Activated T-cell treated with anti-CD3 and anti-CD28 coated beads for 4 hours (primary cell): ENCODE results near the gene SLC7A1.

ENCODE experiments used
- DNase-seq: peaks from one replicate; pipeline ENCODE4 v3.0.0-alpha.2; 2020

SLC7A1 gene

DNA sequence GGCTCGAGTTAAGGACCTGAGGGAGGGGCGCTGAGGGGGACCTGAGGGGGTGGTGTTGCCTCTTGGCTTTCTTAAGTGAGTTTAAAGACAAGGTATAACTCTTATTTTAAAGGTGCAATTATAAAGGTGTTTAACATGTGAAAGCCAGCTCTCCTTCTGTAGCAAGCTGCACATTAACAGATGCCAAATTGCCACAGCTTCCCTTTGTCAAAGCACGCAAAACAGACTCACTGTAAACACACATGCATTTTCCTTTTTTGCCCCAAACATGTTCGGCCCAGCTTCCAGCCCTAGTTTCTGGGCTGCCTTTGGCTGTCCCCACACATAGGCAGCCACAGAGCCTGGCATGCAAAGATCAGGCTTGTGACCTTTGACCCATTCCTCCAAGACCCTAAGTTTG lies 111.9 kb downstream of the SLC7A1 start:
- no peak for DNase-seq

DNA sequence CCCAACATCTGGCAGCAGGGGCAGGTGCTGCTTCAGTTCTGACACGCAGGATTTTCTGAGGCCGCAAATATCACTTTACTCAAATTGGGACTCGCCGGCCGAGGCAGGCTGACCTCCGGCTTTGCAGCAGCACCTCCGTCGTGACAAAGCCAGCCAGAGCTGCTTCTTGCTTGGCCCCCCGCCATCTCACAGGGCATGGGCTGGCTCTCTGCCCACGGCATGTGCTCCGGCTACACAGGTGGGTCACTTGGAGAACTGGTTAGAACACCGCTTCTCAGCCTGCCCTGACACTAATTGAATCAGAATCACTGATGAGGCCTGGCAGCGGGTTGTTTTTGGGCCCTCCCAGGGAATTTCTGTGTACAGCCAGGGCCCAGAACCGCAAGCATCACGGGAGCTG lies 112.3 kb downstream of the SLC7A1 start:
- no peak for DNase-seq

DNA sequence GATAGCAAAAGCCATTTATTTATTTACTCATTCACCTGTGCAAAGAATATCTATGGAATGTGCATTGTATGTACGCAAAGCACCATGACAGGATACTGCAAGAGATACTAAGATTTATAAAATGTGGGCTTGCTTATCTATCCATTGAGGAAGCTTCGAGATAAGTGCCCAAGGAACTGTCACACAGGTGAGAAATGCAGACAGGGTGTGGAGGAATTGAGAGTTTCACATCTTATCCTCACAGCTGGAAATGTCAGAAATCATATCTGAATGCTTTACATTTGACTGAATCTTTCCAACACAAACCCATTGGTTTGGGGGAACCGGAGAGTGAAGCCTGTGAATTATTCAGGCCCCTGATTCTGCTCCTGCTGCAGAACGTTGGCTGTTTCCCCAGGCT lies 113.0 kb downstream of the SLC7A1 start:
- DNase-seq, result no peak

DNA sequence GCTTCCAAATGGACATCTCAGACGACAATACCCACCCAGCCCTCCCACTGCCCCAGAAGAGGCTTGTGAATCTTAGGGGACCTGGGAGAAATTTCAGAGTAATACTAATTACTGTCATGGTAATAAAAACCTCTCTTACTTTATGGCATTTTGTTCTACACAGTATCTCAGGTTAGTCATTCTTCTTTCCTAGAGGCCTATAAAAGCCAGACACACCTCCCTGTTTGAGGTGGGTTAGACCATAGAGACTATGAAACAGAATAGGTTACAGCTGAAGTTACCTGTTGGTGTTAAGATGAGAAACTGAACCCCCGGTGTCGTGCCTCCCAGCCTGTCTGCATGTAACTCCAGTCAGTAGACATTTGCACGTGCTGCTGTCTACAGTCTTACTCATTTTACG lies 113.9 kb downstream of the SLC7A1 start:
- no peak for DNase-seq

DNA sequence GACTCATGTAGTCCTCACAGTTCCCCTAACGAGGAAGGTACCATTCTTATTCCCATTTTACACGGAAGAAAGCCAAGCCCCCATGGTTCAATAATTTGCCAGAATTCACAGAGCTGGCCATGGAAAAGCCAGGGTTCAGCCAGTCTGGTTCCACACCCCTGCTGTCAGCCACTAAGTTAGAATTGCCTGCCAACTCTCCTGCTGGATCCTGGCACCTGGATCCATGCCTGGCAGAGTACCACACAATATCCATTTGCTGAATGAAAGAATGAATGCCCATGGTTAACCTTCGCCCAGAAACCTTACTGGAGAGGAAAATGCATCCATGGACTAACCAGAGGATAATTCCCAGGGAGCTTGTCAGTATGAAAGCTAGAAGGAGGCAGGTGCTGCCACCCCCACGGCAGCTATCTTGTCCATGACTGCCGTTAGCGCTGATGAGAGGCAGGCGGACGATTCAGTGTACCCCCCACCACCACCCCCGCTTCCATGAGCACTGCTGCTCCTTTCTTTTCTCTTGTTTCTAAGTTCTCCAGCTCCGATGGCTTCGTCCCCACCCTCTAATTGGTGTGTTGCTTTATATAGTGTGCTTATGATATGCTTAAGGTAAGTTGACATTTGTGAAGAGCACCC lies 114.5 kb downstream of the SLC7A1 start:
- DNase-seq, result no peak

DNA sequence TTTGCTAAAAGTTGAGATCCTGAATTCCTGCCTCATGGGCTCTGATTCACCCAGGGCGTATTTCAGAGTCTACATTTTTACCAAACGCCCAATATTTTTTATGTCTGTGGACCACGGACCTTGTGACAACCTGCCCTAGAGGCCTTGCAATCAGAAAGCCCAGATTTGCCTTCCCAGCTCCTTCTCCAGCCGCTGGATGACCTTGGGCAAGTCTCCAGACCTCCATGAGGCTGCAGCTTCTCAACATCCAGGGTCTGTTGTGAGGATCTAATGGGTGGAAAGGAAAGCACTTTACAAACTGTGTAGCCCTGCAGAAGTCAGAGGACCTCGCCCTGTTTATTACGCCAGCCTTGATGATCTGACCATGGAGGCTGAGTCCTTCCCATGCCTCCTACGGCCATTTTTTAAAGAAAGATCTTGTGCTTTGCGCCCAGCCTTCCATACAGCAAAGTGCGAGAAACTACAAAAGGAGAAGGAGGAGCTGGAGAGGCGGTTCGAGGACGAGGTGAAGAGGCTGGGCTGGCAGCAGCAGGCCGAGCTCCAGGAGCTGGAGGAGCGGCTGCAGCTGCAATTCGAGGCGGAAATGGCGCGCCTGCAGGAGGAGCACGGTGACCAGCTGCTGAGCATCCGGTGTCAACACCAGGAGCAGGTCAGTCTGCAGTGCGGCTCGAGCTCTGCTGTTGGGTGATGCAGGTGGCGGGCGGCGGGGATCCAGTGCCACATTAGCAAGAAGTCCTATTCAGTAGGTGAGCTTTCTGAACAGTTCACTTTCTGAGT lies 115.6 kb downstream of the SLC7A1 start:
- DNase-seq, result no peak

DNA sequence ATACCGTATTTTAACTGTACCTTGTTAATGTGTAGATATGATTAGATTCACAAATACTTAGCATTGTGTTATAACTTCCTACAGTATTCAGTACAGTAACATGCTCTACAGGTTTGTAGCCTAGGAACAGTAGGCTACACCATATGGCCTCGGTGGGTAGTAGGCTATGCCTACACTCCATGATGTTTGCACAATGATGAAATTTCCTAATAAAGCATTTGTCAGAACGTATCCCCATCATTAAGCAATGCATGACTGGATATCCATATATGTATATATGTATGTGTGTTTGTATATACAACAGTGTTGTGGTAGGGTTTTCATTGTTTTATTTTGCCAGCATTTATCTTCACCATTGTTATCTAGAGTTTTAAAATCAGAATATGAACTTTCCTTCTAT lies 119.4 kb downstream of the SLC7A1 start:
- DNase-seq, result no peak

DNA sequence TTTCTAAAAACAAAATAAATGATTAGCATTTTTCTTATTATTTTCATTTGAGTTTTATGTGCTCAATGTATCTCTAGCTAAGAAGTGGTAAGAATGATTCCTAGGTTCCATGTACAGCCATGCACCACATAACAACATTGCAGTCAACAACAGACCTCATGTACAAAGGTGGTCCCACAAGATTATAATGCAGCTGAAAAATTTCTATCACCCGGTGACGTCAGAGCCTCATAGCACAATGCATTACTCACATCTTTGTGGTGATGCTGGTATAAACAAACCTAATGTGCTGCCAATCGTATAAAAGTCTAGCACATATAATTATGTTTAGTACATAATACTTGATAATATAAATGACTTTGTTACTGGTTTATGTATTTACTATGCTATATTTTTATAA lies 120.5 kb downstream of the SLC7A1 start:
- DNase-seq, result no peak

DNA sequence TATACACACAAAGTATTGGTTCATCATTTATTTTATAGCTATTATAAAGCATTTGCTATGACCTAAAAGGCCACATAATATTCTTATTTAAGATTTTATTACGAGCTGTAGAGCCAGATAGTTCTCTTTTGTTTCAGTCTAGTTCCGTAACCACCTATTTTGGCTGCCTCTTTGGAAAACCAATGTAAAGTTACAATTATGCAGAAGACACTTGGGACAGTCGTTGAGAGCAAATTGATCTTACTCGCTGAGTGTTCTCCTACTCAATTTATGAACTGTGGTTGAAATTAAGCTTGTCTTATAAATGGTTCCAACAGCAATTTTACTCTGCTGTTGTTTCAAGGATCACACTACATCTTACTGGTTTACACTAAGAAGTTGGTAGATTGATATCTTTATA lies 122.3 kb downstream of the SLC7A1 start:
- no peak for DNase-seq

DNA sequence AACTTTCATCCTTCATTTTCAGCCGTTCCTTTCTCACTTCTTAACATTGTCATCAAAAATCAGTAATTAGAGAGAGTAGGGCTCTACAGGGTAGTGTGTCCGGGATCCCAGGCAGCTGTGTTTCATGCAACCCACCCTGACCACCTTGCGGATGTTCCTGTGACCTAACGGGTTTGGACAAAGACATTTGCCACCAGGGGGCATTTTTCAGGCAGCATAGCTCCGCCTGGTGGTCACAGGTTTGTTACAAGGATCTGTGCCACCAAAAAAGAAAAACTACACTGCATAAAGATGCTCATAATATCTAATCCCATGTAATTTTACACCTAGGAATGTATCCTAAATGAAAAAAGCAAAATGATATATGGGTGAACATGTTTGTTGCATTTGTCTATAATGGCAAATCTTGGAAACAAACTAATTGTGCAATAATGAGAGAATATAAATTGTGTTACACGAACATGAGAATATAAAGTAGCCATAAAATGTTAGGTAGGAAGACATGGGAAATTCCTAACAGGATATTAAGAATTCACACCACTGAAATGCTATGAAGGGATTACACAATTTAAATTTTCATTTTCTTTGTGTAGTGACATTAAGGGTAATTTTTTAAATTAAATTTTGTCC lies 123.0 kb downstream of the SLC7A1 start:
- peak; percentile 26 for DNase-seq

DNA sequence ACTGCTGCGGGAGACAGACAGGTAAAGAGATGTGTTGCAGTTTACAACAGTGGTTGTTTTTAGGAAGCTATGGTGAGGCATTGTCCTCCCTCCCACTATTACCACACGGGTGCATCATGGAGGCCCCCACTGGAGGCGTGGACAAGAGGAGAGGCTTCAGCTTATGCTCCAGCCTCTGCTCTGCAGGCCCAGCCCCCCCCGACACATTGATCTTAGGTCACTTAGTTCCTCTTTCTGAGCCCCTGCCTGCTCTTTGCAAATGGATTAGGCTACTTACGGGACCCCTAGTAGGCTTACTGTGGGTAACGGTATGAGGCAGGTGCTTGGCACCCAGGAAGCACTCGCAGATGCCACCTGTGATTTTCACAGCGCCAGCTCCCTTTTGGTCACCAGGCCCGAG lies 123.9 kb downstream of the SLC7A1 start:
- DNase-seq, result no peak

DNA sequence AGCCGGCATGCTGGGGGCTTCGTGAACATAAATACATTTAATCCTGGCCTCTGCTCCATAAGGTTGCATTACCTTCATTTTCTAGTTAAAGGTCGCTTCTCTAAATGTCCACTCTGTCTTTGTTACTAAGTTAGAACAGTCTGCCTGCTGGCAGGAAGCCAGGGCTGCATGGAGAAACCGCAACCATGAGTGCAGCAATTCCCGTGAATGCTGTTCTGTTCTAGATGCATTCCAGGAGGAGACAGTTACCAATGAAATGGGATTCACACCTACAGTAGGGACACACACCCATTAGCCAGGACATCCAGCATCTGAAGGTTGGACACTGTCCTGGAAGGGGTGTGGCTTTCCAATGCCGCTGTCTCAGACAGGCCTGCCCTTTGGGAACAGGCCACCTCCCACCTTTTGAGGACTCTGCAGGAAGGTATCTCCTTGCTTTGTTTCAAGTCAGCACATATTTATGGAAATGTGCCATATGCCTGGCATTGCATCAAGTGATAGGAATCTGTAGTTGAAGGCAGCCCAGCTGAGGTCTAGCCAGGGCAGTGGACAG lies 129.7 kb downstream of the SLC7A1 start:
- DNase-seq, result no peak

DNA sequence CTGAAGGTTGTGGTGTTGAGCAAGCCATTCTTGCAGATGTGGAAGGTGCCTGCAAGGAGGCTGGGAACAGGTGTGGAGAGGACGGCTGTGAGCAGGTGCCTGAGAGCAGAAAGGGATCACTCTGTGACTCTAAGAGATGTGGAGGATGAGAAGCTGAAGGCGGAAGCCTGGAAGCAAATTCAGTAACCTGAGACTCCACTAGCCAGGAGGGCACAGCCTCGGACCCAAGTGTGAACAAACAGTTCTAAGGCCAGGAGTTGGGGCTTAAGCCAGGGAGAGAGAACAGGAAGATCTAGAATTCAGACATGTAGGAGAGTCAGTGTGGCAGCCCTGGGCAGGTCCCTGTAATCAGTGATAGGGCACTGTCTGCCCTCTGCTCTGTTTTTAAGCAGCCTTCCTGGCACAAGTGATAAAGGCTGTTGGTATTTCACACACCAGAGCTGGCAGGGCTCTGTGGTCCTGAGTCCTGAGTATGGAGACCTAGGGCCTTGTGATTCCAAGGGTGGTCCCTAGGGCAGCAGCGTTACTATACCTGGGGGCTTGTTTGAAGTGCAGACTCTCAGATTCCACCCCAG lies 131.3 kb downstream of the SLC7A1 start:
- no peak for DNase-seq

DNA sequence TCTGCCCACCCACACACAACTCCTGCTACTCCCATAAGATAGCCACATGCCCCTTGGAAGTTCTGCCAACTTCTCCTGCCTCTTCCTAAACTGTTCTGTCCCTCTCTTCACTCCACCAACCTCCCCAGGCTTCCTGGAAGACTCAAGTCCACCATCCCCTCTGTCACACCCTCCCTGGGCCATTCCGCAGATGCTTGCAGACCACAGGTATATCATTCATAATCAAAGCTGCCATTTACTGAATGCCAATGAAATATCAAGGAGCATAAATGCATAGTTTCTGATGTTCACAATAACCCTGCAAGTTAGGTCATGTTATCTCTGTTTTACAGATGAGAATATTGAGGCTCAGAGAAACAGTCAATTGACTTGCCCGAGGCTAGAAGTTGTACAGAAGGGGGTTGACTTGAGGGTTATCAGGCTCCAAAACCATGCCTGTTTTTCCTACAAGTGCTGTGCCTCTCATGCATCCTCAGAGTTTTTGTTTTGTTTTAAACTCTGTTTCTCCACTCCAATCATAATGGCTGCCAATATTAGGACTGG lies 135.6 kb downstream of the SLC7A1 start:
- no peak for DNase-seq
